Measurements from ENCODE around the gene STAC3.

The STAC3 gene

DNA sequence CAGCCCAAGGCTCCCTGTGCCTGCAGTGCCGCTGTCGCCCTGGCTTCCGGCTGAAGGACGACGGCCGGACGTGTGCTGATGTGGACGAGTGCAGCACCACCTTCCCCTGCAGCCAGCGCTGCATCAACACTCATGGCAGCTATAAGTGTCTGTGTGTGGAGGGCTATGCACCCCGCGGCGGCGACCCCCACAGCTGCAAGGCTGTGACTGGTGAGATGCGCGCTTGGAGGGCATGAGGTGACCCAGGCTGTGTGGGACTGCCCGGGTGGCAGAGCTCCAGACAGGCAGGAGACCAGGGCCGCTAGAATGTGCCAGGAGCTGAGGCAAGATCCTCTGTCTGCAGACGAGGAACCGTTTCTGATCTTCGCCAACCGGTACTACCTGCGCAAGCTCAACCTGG is 54.0 kb downstream of the STAC3 start:
- no peak for TF ChIP-seq CTCF (IDR thresholded peaks at IDR 0.05; ENCODE audit: insufficient read depth, low read depth, low read length, missing control alignments)
- H3K4me3 ChIP-seq (ENCODE audit: low read depth, low read length) = no peak overlapping the region
- no peak for DNase-seq (ENCODE audit: low read depth)

DNA sequence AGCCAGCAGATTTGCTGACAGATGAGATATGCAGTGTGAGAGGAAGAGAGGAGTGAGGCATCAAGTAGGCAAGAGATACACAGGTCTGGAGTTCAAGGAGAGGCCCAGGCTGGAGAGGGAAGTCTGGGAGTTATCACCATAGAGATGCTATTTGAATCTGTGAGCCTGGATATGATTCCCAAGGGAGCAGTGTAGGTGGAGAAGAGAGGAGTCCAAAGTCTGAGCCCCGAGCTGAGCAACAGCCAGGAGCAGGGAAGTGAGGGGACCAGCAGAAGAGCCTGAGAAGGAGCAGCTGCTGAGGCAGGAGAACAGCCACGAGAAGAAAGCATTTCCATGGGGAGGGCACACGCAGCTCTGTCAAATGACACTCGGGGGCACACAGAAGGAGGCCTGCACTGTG is 54.5 kb downstream of the STAC3 start:
- H3K4me3 ChIP-seq (ENCODE audit: low read depth, low read length) = no peak overlapping the region
- DNase-seq (ENCODE audit: low read depth) = no peak
- TF ChIP-seq CTCF (IDR thresholded peaks at IDR 0.05; ENCODE audit: insufficient read depth, low read depth, low read length, missing control alignments) = no peak

GRCh38 chr12:57195611-57196371 is 55.2 kb downstream of the STAC3 start:
- no peak for TF ChIP-seq CTCF (IDR thresholded peaks at IDR 0.05; ENCODE audit: insufficient read depth, low read depth, low read length, missing control alignments)
- H3K4me3 ChIP-seq (ENCODE audit: low read depth, low read length) = no peak overlapping the region
- DNase-seq (ENCODE audit: low read depth) = no peak

DNA sequence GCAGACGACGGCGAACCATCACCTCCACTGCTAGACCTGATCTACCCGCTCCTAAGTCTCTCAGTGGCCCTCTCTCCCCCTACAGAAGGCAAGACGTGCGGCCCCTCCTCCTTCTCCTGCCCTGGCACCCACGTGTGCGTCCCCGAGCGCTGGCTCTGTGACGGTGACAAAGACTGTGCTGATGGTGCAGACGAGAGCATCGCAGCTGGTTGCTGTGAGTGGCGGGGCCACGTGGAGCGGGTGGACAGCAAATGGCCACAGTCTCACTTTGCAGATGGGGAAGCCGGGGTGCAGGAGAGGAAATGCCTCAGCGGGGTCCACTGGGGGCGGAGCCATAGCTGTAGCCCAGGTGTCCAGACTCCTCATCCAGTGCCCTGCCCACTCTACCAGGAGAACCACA is 55.8 kb downstream of the STAC3 start:
- TF ChIP-seq CTCF (IDR thresholded peaks at IDR 0.05; ENCODE audit: insufficient read depth, low read depth, low read length, missing control alignments) = no peak
- H3K4me3 ChIP-seq (ENCODE audit: low read depth, low read length) = no peak overlapping the region
- DNase-seq (ENCODE audit: low read depth) = no peak

- no peak overlapping the region for H3K4me3 ChIP-seq (ENCODE audit: low read depth, low read length)
- no peak for DNase-seq (ENCODE audit: low read depth)
- no peak for TF ChIP-seq CTCF (IDR thresholded peaks at IDR 0.05; ENCODE audit: insufficient read depth, low read depth, low read length, missing control alignments)
These were observed 56.7 kb downstream of the STAC3 start for GRCh38 chr12:57194253-57194652.

- TF ChIP-seq CTCF (IDR thresholded peaks at IDR 0.05; ENCODE audit: insufficient read depth, low read depth, low read length, missing control alignments) = no peak
- no peak for DNase-seq (ENCODE audit: low read depth)
- no peak overlapping the region for H3K4me3 ChIP-seq (ENCODE audit: low read depth, low read length)
These were observed 57.2 kb downstream of the STAC3 start for GRCh38 chr12:57193706-57194245.
